ENCODE data around the gene MDGA2.
"Not testable (repeated sequence)": the region's sequence is repeated elsewhere in the genome, so short reads cannot be mapped to it uniquely, and the experiment has no call there.

MDGA2 gene

GRCh38 chr14:47194055-47194454, 481.4 kb downstream of the MDGA2 start:
- no peaks in the 10 kb centered on the region for H3K4me1 ChIP-seq
- no peak for DNase-seq
- intact Hi-C loops (cut with DNase I; ENCODE audit: low total_unique reads) = no loop called here
- no peak for TF ChIP-seq CTCF (IDR thresholded peaks at IDR 0.05)
- H3K9me3 ChIP-seq = no peaks in the 10 kb centered on the region
- no peaks in the 10 kb centered on the region for H3K27me3 ChIP-seq
- no peak overlapping the region for H3K4me3 ChIP-seq
- H3K36me3 ChIP-seq = no peaks in the 10 kb centered on the region
- H3K27ac ChIP-seq = no peak overlapping the region

GRCh38 chr14:47192203-47192602, 483.2 kb downstream of the MDGA2 start:
- DNase-seq; H3K4me3 ChIP-seq; H3K27me3 ChIP-seq; H3K9me3 ChIP-seq; intact Hi-C loops (cut with DNase I; ENCODE audit: low total_unique reads); H3K4me1 ChIP-seq; H3K27ac ChIP-seq; H3K36me3 ChIP-seq: not testable (repeated sequence)

- intact Hi-C loops (cut with DNase I; ENCODE audit: low total_unique reads) = no loop called here
- DNase-seq = no peak
- no peak for TF ChIP-seq CTCF (IDR thresholded peaks at IDR 0.05)
- Histone ChIP-seq H3K9me3 (no peaks in the 10 kb centered on the region), H3K27me3 (no peaks in the 10 kb centered on the region), H3K4me1 (no peaks in the 10 kb centered on the region), H3K36me3 (no peaks in the 10 kb centered on the region), H3K4me3 (no peak overlapping the region), H3K27ac (no peak overlapping the region)
Measured at GRCh38 chr14:47191700-47192099, 483.7 kb downstream of the MDGA2 start.

- intact Hi-C loops (cut with DNase I; ENCODE audit: low total_unique reads) = no loop called here
- H3K27me3 ChIP-seq = no peaks in the 10 kb centered on the region
- H3K9me3 ChIP-seq = no peaks in the 10 kb centered on the region
- H3K4me3 ChIP-seq = no peak overlapping the region
- no peaks in the 10 kb centered on the region for H3K36me3 ChIP-seq
- no peaks in the 10 kb centered on the region for H3K4me1 ChIP-seq
- no peak overlapping the region for H3K27ac ChIP-seq
- no peak for DNase-seq
- TF ChIP-seq CTCF (IDR thresholded peaks at IDR 0.05) = no peak
Measured at GRCh38 chr14:47189911-47190484, 485.4 kb downstream of the MDGA2 start.

GRCh38 chr14:47186486-47186885, 488.9 kb downstream of the MDGA2 start:
- Histone ChIP-seq H3K4me3 (no peak overlapping the region), H3K9me3 (no peaks in the 10 kb centered on the region), H3K36me3 (no peaks in the 10 kb centered on the region), H3K27ac (no peak overlapping the region), H3K4me1 (no peaks in the 10 kb centered on the region), H3K27me3 (no peaks in the 10 kb centered on the region)
- no peak for TF ChIP-seq CTCF (IDR thresholded peaks at IDR 0.05)
- no peak for DNase-seq
- intact Hi-C loops (cut with DNase I; ENCODE audit: low total_unique reads) = no loop called here

GRCh38 chr14:47179906-47180305, 495.5 kb downstream of the MDGA2 start:
- intact Hi-C loops (cut with DNase I; ENCODE audit: low total_unique reads) = no loop called here

GRCh38 chr14:47171896-47172295, 503.5 kb downstream of the MDGA2 start:
- H3K4me3 ChIP-seq; H3K4me1 ChIP-seq; H3K36me3 ChIP-seq; H3K9me3 ChIP-seq; H3K27me3 ChIP-seq; H3K27ac ChIP-seq; DNase-seq; intact Hi-C loops (cut with DNase I; ENCODE audit: low total_unique reads): not testable (repeated sequence)

More at GRCh38 chr14:47179906-47180305, 495.5 kb downstream of the MDGA2 start:
- Histone ChIP-seq H3K9me3 (no peaks in the 10 kb centered on the region), H3K36me3 (no peaks in the 10 kb centered on the region), H3K27me3 (no peaks in the 10 kb centered on the region), H3K4me1 (no peaks in the 10 kb centered on the region), H3K4me3 (no peak overlapping the region), H3K27ac (no peak overlapping the region)
- no peak for DNase-seq
- no peak for TF ChIP-seq CTCF (IDR thresholded peaks at IDR 0.05)

Measured in tibial artery (tissue), 4 donors.